ENCODE data around the gene ZNHIT1.
A peak's percentile ranks its signal among the peaks of the same experiment; 100 is the strongest.
"Not testable (repeated sequence)": the region's sequence is repeated elsewhere in the genome, so short reads cannot be mapped to it uniquely, and the experiment has no call there.

The ZNHIT1 gene

DNA sequence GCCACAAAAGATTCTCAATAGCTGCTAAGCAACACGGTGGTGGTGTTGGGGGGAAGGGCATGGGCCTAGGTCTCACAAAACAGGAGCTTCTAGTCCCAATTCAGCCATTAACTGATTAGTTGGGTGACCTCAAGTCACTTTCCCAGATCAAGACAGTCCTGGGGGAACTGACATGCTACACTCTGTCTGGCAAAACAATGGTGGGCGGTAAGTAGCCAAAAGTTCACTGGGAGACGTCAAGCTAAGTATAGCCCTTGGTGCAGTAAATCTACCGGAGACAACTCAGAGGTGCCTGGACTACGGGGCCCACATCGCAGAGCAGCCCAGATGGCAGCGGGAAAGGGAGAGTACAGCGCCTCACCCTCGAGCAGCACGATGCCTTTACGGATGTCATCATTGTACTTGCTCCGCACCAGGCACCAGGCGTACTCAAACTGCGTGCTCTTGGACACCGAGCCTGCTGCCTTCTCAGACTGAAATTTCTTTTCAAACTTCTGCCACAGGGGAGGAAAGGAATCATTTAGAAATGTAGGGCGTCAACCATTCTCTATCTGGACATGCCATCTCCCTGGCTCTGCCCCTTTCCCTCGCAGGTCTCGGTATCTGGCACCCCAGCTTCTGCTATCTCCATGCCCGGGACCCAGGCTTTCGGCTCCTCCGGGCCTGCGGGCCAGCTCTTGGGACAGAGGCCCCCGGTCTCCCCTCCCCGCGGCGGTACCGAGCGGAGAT is 25.8 kb downstream of the ZNHIT1 start:
- DNase-seq = no peak

DNA sequence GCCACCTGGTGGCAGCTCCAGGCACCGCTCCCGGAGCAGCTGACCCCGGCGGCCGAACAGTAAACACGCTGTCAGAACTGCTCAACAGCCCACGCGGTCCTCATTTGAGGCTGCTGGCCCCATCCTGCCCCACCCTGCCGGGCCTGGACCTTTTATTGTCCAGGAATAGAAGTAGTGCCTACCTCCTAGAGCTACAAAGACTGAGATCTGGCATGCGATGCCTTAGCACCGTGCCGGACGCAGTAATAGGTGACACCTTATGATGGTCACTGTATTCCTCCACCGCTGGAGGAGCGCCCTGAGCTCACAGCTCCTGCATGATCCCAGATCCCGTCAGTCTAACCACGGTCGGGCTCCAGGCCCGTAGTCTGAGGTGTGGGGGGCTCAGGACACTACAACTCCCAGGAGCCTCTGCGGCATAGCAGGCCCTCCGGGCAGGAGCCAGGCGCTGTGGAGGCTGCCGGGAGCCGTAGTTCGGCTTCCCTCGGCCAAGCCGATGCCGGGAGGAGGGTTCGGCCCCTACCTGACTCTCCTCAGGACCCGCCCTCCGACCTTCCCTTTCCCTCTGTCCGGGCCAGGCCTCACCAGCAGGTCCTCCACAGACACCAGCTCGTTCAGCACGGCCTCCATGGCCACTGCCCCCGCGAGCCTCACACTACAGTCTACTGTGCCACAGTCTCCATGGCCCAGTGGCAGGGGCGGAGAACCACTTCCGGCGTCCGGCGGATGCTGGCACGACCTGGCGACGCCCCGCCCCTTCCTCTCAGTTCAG is 26.6 kb downstream of the ZNHIT1 start, which contains the start of gene FIS1:
Gene FIS1, minus strand, starts transcription at position 707 of the 772 bp plus-strand sequence. Its CDS starts 77 bp downstream, at position 630.
- DNase-seq = peak; percentile 85 to 92 (median 88)

GRCh38 chr7:101245147-101245668 is 27.2 kb downstream of the ZNHIT1 start:
- no peak for DNase-seq

DNA sequence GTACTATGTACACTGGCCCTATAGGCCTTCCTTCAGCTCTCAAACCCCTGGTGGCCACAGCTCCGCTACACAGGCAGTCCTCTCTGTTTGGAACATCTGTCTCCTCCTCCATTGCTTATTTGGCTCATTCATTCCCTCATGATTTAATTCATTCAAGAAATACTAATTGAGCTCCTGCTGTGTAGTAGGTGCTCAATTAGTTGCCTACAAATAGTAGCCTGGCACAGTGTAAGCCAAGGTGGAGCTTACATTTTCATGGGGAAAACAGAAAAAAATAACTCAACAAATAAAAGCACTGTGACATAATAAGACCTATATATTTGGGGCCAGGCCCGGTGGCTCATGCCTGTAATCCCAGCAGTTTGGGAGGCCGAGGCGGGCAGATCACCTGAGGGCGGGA is 30.3 kb downstream of the ZNHIT1 start:
- DNase-seq = no peak

GRCh38 chr7:101250324-101250723 is 32.4 kb downstream of the ZNHIT1 start:
- DNase-seq = no peak

GRCh38 chr7:101251871-101252659 is 34.1 kb downstream of the ZNHIT1 start:
- DNase-seq = peak; percentile 88 to 99 (median 96)

DNA sequence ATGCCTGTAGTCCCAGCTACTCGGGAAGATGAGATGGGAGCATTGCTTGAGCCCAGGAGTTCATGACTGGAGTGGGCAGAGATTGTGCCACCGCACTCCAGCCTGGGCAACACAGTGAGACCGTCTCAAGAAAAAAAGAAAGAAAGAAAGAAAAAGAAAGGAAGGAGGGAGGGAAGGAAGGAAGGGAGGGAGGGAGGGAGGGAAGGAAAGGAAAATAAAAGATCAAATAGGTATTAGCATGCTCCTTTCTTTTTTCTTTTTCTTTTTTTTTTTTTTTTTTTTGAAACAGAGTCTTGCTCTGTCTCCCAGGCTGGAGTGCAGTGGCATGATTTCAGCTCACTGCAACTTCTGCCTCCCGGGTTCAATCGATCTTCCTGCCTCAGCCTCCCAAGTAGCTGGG is 35.2 kb downstream of the ZNHIT1 start:
- not testable (repeated sequence) for DNase-seq

- no peak for DNase-seq
Observed at GRCh38 chr7:101255796-101256195, 37.8 kb downstream of the ZNHIT1 start.

DNA sequence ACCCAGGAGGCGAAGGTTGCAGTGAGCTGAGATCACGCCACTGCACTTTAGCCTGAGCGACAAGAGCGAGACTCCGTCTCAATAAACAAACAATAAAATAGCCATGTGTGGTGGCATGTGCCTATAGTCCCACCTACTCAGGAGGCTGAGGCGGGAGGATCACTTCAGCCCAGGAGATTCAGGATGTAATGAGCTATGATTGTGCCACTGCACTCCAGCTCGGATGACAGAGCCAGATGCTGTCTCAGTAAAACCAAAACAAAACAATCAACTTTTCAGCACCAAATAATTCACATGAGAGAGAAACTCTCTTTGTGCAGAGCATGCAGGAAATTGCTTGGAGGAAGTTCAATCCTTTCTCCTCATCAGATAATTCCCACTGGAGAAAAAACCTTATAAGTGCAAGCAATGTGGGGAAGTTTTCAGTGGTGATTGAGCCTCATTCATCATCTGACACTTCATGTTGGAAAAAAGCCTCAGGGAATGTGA is 40.3 kb downstream of the ZNHIT1 start:
- no peak for DNase-seq

GRCh38 chr7:101264102-101264706 is 46.2 kb downstream of the ZNHIT1 start:
- not testable (repeated sequence) for DNase-seq

GRCh38 chr7:101265622-101266516 is 47.9 kb downstream of the ZNHIT1 start:
- no peak for DNase-seq

- no peak for DNase-seq
Observed at GRCh38 chr7:101269664-101270063, 51.7 kb downstream of the ZNHIT1 start.

DNA sequence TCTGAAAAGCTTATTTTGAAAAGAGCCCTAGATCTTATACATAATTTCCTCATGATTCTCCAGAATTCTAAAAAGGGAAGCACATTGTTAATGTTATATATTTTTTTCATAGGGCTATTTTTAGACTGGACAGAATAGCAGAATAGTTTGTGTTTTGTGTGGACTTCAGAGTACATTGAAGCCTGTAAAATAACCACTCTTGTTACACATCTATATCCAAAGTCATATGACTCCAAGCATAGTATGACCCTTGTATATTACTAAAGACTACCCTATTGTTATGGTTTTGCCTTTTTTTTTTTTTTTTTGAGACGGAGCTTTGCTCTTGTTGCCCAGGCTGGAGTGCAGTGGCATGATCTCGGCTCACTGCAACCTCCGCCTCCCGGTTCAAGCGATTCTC is 53.1 kb downstream of the ZNHIT1 start:
- no peak for DNase-seq

DNA sequence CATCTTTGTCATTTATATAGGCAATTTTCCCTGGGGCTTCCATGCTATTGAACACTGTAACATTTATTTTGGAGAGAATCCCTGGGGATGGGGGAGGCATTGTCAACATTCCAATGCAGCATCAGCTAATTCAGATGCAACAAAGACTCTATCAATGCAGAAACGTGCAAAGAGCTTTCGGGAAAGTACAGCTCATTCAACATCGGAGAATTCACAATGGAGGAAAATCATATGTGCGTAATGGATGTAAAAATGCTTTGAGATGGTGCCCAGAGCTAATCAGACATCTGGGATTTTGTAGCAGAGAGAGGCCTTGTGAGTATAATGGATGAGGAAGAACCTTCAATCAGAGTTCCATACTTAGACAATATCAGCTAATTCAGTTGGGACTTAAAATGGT is 55.2 kb downstream of the ZNHIT1 start:
- DNase-seq = no peak
